Measurements from ENCODE around the gene ACTR2.
"Not testable (repeated sequence)": the region's sequence is repeated elsewhere in the genome, so short reads cannot be mapped to it uniquely, and the experiment has no call there.

The ACTR2 gene

DNA sequence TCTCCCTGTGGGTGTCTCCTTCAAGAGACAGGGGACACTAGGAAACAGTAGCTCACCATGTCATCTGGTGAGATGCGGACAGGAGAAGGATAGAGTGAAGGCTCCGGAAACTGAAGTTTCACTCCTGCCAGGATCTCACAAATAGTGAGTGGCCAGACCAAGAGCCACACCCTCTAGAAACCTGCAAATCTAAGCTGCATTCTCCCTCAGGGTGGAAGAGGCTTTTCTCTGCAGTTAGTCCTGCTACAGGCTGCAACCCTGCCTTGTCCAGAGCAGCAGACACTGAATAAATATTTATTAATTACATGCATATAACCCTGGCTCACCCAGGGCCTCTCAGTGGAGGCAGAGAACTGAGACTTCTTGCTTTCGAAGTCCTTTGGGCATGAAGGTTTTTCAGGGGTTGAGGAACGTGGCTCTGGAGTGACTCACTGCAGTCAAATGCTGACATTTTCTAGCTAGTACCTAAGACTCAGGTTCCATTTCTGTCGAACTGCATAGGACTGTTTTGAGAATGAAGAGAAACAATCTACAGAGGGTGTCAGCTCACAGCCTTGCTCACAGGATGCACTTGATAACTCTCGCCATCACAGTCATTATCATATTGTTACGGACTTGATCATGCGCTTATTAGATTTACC, 87.3 kb downstream of the ACTR2 start:
- DNase-seq = no peak

DNA sequence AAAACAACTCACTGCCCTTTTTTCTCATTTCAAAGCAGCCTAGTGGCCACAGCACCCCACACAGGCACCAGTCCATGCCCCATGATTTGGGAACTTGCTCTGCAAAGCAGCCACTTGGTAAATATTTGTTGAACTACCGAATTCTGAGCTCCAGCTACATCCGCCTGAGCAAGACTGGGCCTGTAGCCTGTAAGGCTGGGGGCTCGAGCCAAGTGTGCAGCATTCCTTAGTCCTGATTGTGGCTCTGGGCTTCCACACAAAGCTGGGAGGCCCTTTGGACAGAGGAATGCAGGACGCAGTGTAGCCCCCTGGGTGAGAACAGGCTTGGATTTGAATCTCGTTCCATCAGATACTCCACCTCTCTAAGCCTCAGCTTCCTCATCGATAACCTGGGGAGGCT, 88.4 kb downstream of the ACTR2 start:
- DNase-seq = peak; percentile 38

DNA sequence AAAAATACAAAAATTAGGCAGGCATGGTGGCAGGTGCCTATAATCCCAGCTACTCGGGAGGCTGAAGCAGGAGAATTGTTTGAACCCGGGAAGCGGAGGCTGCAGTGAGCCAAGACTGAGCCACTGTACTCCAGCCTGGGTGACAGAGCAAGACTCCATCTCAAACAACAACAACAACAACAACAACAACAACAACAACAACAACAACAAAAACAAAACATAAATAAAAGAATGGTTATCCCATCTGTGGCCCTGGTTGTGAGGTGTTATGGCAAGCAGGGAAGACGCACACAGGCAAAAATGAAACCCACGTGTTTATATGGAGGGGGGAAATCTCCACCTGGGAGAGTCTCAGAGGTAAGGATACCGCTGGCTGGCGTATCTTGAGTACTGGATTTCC, 89.7 kb downstream of the ACTR2 start:
- DNase-seq = not testable (repeated sequence)

DNA sequence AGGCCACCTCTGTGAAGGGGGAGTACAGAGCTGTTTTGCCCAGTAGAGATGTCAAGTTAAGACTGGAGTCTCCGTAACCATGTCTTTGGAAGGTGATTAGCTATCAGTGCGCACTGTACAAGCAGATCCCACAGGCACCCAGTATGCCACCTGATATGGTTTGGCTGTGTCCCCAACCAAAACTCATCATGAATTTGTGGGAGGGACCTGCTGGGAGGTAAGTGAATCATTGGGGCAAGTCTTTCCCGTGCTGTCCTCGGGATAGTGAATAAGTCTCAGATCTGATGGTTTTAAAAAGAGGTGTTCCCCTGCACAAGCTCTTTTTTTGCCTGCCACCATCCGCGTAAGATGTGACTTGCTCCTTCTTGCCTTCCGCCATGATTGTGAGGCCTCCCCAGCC, 90.2 kb downstream of the ACTR2 start:
- DNase-seq = no peak

DNA sequence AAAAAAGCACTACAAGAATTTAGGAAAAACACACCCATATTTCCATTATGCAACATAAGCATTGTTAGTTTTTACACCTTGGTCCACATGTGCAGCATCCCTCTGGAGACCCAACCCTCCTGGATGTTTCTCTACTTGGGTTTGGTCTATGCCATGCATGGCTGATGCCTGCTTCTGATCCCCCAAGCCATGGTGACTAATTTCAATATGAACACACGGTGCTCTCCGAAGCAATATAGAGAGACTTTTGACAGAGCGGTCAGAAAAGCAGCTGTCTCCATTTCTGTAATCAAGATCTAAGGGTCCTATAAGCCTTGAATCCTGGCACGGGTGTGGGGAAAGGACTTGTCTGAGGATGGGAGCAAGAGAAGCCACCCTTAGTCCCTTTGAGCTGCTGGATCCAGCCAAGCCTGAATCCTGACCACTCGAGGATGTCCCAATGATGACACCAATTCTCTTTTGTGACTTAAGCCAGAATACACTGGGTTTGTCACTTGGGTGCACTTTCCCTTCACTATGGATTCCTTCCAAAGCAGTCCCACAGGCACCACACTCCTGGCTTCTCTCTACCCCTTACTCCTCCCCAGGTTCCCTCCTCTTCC, 91.5 kb downstream of the ACTR2 start:
- DNase-seq = no peak

DNA sequence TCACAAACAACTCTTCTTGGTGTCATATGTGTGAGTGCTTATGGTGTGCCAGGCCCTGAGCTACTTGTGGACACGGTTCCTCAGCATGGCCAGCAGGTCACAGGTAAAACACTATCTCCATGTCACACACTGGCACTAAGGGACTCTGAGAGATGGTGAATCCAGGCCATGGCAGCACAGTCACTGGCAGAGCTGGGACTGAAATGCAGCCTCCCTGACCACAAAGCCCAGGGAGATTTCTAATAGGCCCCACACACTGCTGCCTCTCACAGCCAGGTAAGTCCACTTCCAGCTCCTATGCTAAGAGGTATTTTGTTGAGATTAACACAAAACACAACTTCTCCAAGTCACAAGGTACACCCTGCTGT, 92.0 kb downstream of the ACTR2 start:
- no peak for DNase-seq

DNA sequence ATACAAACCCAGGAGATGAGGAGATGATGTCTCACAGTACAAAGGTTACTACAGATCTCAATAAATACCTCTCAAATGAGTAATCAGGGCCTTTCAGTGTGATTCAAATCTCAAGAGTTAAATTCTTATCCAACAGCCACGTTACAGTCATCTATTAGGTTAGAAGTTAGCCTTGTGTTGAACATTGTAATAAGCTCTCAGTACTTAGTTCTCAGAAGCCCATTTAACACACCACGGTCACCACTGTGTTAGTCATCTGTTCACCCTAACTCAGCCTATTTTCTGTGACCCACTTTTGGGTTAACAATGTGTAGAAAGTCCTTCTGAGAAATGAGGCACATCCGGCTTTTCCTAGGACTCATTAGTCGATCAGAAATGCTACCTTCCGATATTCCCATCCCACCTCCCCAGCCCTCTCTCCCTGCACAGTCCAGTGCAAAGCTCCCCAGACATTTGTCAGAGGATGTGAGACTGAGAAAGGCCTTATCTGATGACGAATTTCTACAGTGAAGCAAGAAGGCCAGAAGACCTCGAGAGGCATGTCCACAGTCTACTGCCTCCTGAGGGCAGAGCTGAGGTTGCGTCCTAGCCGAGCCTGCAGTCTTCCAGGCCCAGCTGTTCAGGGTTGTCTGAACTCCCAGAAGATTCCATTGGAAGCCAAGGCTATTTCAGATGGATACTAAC, 92.6 kb downstream of the ACTR2 start:
- DNase-seq = peak; percentile 94
